HG03175 (cell line): ENCODE results near the gene SELENOM.
"Not testable (repeated sequence)": the region's sequence is repeated elsewhere in the genome, so short reads cannot be mapped to it uniquely, and the experiment has no call there.

Source experiments
- ATAC-seq: cut with Tn5 transposase; IDR thresholded peaks from one replicate; pipeline ENCODE4 v1.9.1; 2021; ENCODE audit warnings: mild to moderate bottlenecking, moderate library complexity; ENCODE audit not compliant: unreplicated experiment

Gene SELENOM

GRCh38 chr22:31106731-31107177, 614 bp downstream of the SELENOM start:
- no peak for ATAC-seq

- ATAC-seq, result no peak
These were observed 1.3 kb downstream of the SELENOM start for GRCh38 chr22:31106001-31106571.

- no peak for ATAC-seq
These were observed 2.0 kb downstream of the SELENOM start for GRCh38 chr22:31105282-31105929.

GRCh38 chr22:31104869-31105268, 2.5 kb downstream of the SELENOM start:
- ATAC-seq, result no peak

- no peak for ATAC-seq
These were observed 3.3 kb downstream of the SELENOM start for GRCh38 chr22:31103899-31104694.

- ATAC-seq, result no peak
These were observed 4.3 kb downstream of the SELENOM start for GRCh38 chr22:31103111-31103510.

GRCh38 chr22:31102441-31103081, 4.8 kb downstream of the SELENOM start:
- ATAC-seq, result no peak

- no peak for ATAC-seq
These were observed 6.4 kb downstream of the SELENOM start for GRCh38 chr22:31100762-31101525.

- no peak for ATAC-seq
These were observed 7.3 kb downstream of the SELENOM start for GRCh38 chr22:31099841-31100761.

GRCh38 chr22:31099386-31099785, 8.0 kb downstream of the SELENOM start:
- no peak for ATAC-seq

- no peak for ATAC-seq
These were observed 8.7 kb downstream of the SELENOM start for GRCh38 chr22:31098632-31099110.

GRCh38 chr22:31097941-31098631, 9.3 kb downstream of the SELENOM start:
- ATAC-seq, result no peak

- ATAC-seq, result not testable (repeated sequence)
These were observed 9.8 kb downstream of the SELENOM start for GRCh38 chr22:31097539-31097938.

GRCh38 chr22:31096657-31097279, 10.6 kb downstream of the SELENOM start:
- no peak for ATAC-seq

GRCh38 chr22:31095637-31096249, 11.6 kb downstream of the SELENOM start:
- no peak for ATAC-seq

- no peak for ATAC-seq
These were observed 12.6 kb downstream of the SELENOM start for GRCh38 chr22:31094741-31095140.

- no peak for ATAC-seq
These were observed 13.3 kb downstream of the SELENOM start for GRCh38 chr22:31094021-31094551.
